Measurements from ENCODE around the gene ELF5.

The ELF5 gene

GRCh38 chr11:34501949-34502348 lies 11.6 kb downstream of the ELF5 start:
- no peaks in the 10 kb centered on the region for H3K4me1 ChIP-seq (ENCODE audit: control insufficient read depth, insufficient read depth, low read length)
- TF ChIP-seq MZF1 (tag by site-specific recombination; IDR thresholded peaks at IDR 0.05; ENCODE audit: borderline replicate concordance) (no peak), ZNF692 (tag by site-specific recombination; IDR thresholded peaks at IDR 0.05) (no peak), PRDM6 (tag by site-specific recombination; IDR thresholded peaks at IDR 0.05) (no peak), ZNF596 (tag by site-specific recombination; IDR thresholded peaks at IDR 0.05) (no peak), ZBTB49 (tag by site-specific recombination; IDR thresholded peaks at IDR 0.05; ENCODE audit: low read depth) (no peak), ZNF335 (tag by site-specific recombination; conservative IDR thresholded peaks at IDR 0.05) (no peak), ZNF48 (tag by site-specific recombination; IDR thresholded peaks at IDR 0.05) (no peak), ZNF184 (tag by site-specific recombination; IDR thresholded peaks at IDR 0.05) (no peak), SALL2 (tag by site-specific recombination; IDR thresholded peaks at IDR 0.05; ENCODE audit: borderline replicate concordance) (no peak), ZNF211 (tag by site-specific recombination; IDR thresholded peaks at IDR 0.05; ENCODE audit: low read depth) (no peak), ZBTB10 (tag by site-specific recombination; IDR thresholded peaks at IDR 0.05) (no peak), KLF16 (tag by site-specific recombination; IDR thresholded peaks at IDR 0.05) (no peak), ZNF366 (tag by site-specific recombination; conservative IDR thresholded peaks at IDR 0.05) (no peak), ZNF302 (tag by site-specific recombination; IDR thresholded peaks at IDR 0.05; ENCODE audit: low read depth) (no peak), BCL11A (tag by site-specific recombination; IDR thresholded peaks at IDR 0.05; ENCODE audit: low read depth) (no peak), GFI1B (tag by site-specific recombination; IDR thresholded peaks at IDR 0.05) (no peak)
- TF ChIP-seq, protein P1, sequence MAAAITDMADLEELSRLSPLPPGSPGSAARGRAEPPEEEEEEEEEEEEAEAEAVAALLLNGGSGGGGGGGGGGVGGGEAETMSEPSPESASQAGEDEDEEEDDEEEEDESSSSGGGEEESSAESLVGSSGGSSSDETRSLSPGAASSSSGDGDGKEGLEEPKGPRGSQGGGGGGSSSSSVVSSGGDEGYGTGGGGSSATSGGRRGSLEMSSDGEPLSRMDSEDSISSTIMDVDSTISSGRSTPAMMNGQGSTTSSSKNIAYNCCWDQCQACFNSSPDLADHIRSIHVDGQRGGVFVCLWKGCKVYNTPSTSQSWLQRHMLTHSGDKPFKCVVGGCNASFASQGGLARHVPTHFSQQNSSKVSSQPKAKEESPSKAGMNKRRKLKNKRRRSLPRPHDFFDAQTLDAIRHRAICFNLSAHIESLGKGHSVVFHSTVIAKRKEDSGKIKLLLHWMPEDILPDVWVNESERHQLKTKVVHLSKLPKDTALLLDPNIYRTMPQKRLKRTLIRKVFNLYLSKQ (tag by site-specific recombination; IDR thresholded peaks at IDR 0.05; ENCODE audit: borderline replicate concordance): no peak
- TF ChIP-seq, protein P2, sequence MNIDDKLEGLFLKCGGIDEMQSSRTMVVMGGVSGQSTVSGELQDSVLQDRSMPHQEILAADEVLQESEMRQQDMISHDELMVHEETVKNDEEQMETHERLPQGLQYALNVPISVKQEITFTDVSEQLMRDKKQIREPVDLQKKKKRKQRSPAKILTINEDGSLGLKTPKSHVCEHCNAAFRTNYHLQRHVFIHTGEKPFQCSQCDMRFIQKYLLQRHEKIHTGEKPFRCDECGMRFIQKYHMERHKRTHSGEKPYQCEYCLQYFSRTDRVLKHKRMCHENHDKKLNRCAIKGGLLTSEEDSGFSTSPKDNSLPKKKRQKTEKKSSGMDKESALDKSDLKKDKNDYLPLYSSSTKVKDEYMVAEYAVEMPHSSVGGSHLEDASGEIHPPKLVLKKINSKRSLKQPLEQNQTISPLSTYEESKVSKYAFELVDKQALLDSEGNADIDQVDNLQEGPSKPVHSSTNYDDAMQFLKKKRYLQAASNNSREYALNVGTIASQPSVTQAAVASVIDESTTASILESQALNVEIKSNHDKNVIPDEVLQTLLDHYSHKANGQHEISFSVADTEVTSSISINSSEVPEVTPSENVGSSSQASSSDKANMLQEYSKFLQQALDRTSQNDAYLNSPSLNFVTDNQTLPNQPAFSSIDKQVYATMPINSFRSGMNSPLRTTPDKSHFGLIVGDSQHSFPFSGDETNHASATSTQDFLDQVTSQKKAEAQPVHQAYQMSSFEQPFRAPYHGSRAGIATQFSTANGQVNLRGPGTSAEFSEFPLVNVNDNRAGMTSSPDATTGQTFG (tag by site-specific recombination; IDR thresholded peaks at IDR 0.05; ENCODE audit: borderline replicate concordance): no peak
- TF ChIP-seq, protein P3, sequence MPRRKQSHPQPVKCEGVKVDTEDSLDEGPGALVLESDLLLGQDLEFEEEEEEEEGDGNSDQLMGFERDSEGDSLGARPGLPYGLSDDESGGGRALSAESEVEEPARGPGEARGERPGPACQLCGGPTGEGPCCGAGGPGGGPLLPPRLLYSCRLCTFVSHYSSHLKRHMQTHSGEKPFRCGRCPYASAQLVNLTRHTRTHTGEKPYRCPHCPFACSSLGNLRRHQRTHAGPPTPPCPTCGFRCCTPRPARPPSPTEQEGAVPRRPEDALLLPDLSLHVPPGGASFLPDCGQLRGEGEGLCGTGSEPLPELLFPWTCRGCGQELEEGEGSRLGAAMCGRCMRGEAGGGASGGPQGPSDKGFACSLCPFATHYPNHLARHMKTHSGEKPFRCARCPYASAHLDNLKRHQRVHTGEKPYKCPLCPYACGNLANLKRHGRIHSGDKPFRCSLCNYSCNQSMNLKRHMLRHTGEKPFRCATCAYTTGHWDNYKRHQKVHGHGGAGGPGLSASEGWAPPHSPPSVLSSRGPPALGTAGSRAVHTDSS (tag by site-specific recombination; IDR thresholded peaks at IDR 0.05): no peak
- POLR2A ChIA-PET: no interaction called here
- no peaks in the 10 kb centered on the region for H3K9me3 ChIP-seq (ENCODE audit: control insufficient read depth, insufficient read depth, low read depth, low read length)
- H3K4me3 ChIP-seq (ENCODE audit: low read depth, low read length): no peak overlapping the region
- H3K27ac ChIP-seq (ENCODE audit: extremely low read depth, low read depth, low read length): no peak overlapping the region
- H3K36me3 ChIP-seq (ENCODE audit: control insufficient read depth in 2 of 2, insufficient read depth in 1 of 2, low read length in 2 of 2): no peaks in the 10 kb centered on the region
- CTCF ChIA-PET: interaction anchor here (1.1 to 4.0 kb wide), 3 partner anchors 9 to 135 kb away, joined by 3 to 14 read pairs (median 3); no protein-coding TSS in a partner anchor
